ENCODE results near the gene RNU4-1. TPM values are rescaled to one million over a fixed set of nuclear protein-coding genes. Genes with fewer than 3 reads are reported as not detected.

RNU4-1 gene
- total and polyA plus RNA-seq, 10 donors: under 0.01 to 7,358 (median 2,736) TPM; not detected in 4

GRCh38 chr12:120331390-120331789 lies 38.4 kb upstream of the RNU4-1 start:
- intact Hi-C loops (cut with DNase I; ENCODE audit: low total_unique reads): no loop called here
- no peak for TF ChIP-seq POLR2AphosphoS5 (IDR thresholded peaks at IDR 0.05)
- TF ChIP-seq POLR2A (IDR thresholded peaks at IDR 0.05): no peak
- no peak for TF ChIP-seq CTCF (IDR thresholded peaks at IDR 0.05 in 8 of 11, conservative IDR thresholded peaks at IDR 0.05 in 3 of 11)

GRCh38 chr12:120328228-120328627 lies 35.2 kb upstream of the RNU4-1 start:
- 66 to 80% (median 75%) methylated on average over 4 of the region's 4 CpGs for WGBS, 5 donors
- DNase-seq: no peak
- H3K4me1 ChIP-seq: peaks cover 0 to 12% (median 7%) of the 10 kb centered on the region in 6 donors
- no peak for TF ChIP-seq POLR2AphosphoS5 (IDR thresholded peaks at IDR 0.05)
- no peak for TF ChIP-seq CTCF (IDR thresholded peaks at IDR 0.05 in 8 of 11, conservative IDR thresholded peaks at IDR 0.05 in 3 of 11)
- no peak for TF ChIP-seq POLR2A (IDR thresholded peaks at IDR 0.05)
- no peak overlapping the region for H3K27ac ChIP-seq
- peaks cover 0 to 16% (median 0%) of the 10 kb centered on the region in 7 donors for H3K27me3 ChIP-seq (replicated peaks in 1 of 7)
- H3K9me3 ChIP-seq: no peaks in the 10 kb centered on the region
- intact Hi-C loops (cut with DNase I; ENCODE audit: low total_unique reads): loop anchor here (10.0 kb wide), 1 partner anchor 107 kb away; the partner anchor contains the start of gene COX6A1
- no peaks in the 10 kb centered on the region for H3K36me3 ChIP-seq
- no peak overlapping the region for H3K4me3 ChIP-seq

More at GRCh38 chr12:120331390-120331789, 38.4 kb upstream of the RNU4-1 start:
- Histone ChIP-seq H3K9me3 (peaks cover 0 to 7% (median 4%) of the 10 kb centered on the region in 8 donors), H3K27ac (no peak overlapping the region), H3K4me3 (no peak overlapping the region), H3K27me3 (replicated peaks in 1 of 7) (peaks cover 0 to 25% (median 0%) of the 10 kb centered on the region in 7 donors), H3K36me3 (no peaks in the 10 kb centered on the region), H3K4me1 (no peaks in the 10 kb centered on the region)
- DNase-seq: no peak
- 63 to 75% (median 73%) methylated on average over 3 of the region's 3 CpGs for WGBS, 5 donors

GRCh38 chr12:120327593-120327992 lies 34.6 kb upstream of the RNU4-1 start, which contains the start of gene PLA2G1B:
Gene PLA2G1B (minus strand): TSS chr12:120327779. CDS start chr12:120327753, 26 bp downstream.
- peaks cover 0 to 15% (median 0%) of the 10 kb centered on the region in 7 donors for H3K27me3 ChIP-seq (replicated peaks in 1 of 7)
- H3K36me3 ChIP-seq: no peaks in the 10 kb centered on the region
- DNase-seq: no peak
- H3K4me3 ChIP-seq: no peak within 1 kb of the TSS
- no peak within 1 kb of the TSS for H3K27ac ChIP-seq
- TF ChIP-seq CTCF (IDR thresholded peaks at IDR 0.05 in 8 of 11, conservative IDR thresholded peaks at IDR 0.05 in 3 of 11) (no peak), POLR2A (IDR thresholded peaks at IDR 0.05) (no peak), POLR2AphosphoS5 (IDR thresholded peaks at IDR 0.05) (no peak)
- peaks cover 0 to 12% (median 7%) of the 10 kb centered on the region in 6 donors for H3K4me1 ChIP-seq
- no peaks in the 10 kb centered on the region for H3K9me3 ChIP-seq
- intact Hi-C loops (cut with DNase I; ENCODE audit: low total_unique reads): loop anchor here (10.0 kb wide), 1 partner anchor 107 kb away; the partner anchor contains the start of gene COX6A1
- WGBS, 5 donors: 77 to 92% (median 80%) methylated on average over 5 of the region's 5 CpGs

- DNase-seq: no peak
- Histone ChIP-seq H3K36me3 (no peaks in the 10 kb centered on the region), H3K27me3 (replicated peaks in 1 of 7) (no peaks in the 10 kb centered on the region), H3K4me1 (peaks cover 0 to 12% (median 7%) of the 10 kb centered on the region in 6 donors), H3K4me3 (peak overlapping the region in 1 of 8 donors; percentile 83), H3K9me3 (no peaks in the 10 kb centered on the region), H3K27ac (no peak overlapping the region)
- 70 to 82% (median 76%) methylated on average over 9 of the region's 9 CpGs for WGBS, 5 donors
- intact Hi-C loops (cut with DNase I; ENCODE audit: low total_unique reads): loop anchor here (10.0 kb wide), 1 partner anchor 110 kb away; the partner anchor contains the start of gene COX6A1
- no peak for TF ChIP-seq CTCF (IDR thresholded peaks at IDR 0.05 in 8 of 11, conservative IDR thresholded peaks at IDR 0.05 in 3 of 11)
- no peak for TF ChIP-seq POLR2AphosphoS5 (IDR thresholded peaks at IDR 0.05)
- TF ChIP-seq POLR2A (IDR thresholded peaks at IDR 0.05): no peak
Observed at GRCh38 chr12:120324841-120325417, 31.9 kb upstream of the RNU4-1 start.
